SK-N-SH (cell line): ENCODE data around the gene KCNH8.

Experiments used
- CHD2 ChIP-seq: fragments of 150-350 bp; IDR thresholded peaks from 2 replicates; pipeline ENCODE4 v1.6.1; 2018; ENCODE audit warnings: low read length; ENCODE audit not compliant: partially characterized antibody
- CTCF ChIP-seq: fragments of 200-600 bp; sonication (generic); IDR thresholded peaks from 2 replicates; pipeline ENCODE4 v1.6.1; 2017; ENCODE audit warnings: antibody characterized with exemption, mild to moderate bottlenecking, moderate library complexity
- EZH2phosphoT487 ChIP-seq: fragments of 200-600 bp; sonication (generic); IDR thresholded peaks from 2 replicates; pipeline ENCODE4 v1.6.1; 2017; ENCODE audit warnings: low read depth, mixed run types, mild to moderate bottlenecking, antibody characterized with exemption, moderate library complexity, borderline replicate concordance
- GABPA ChIP-seq: IDR thresholded peaks from 2 replicates; pipeline ENCODE4 v1.4.0; 2012; ENCODE audit warnings: low read depth, mild to moderate bottlenecking
- JUND ChIP-seq: IDR thresholded peaks from 2 replicates; pipeline ENCODE4 v1.4.0; 2012
- POLR2AphosphoS5 ChIP-seq: IDR thresholded peaks from 2 replicates; pipeline ENCODE4 v1.6.1; 2012; ENCODE audit warnings: low read depth, low read length
- RXRA ChIP-seq: IDR thresholded peaks from 2 replicates; pipeline ENCODE4 v1.4.0; 2012; ENCODE audit warnings: low read depth, mild to moderate bottlenecking, borderline replicate concordance
- TF ChIP-seq, protein P1 (sequence below): IDR thresholded peaks from 2 replicates; pipeline ENCODE4 v1.6.1; 2012; ENCODE audit warnings: mild to moderate bottlenecking, low read depth, low read length, moderate library complexity
- TF ChIP-seq, protein P2 (sequence below): IDR thresholded peaks from 2 replicates; pipeline ENCODE4 v1.4.0; 2012; ENCODE audit warnings: low read depth, borderline replicate concordance

DNA sequence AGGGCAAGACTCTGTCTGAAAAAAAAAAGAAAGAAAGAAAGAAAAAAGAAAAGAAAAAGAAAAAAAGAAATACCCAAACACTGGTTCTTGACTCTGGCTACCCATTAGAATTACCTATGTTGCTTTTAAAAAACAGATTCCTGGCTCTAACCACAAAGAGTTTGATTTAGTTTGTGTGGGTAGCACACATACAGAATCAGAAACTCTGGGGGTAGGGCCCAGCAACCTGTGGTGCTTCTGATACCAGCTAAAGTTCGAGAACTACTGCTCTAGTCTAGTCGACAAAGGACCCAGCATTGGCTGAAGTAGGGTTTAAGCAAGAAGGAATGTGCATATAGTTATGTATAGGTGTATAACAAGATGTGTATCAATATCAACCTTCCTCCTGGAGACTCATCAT lies 393.0 kb downstream of the KCNH8 start:
- no peak for TF ChIP-seq CTCF
- no peak for TF ChIP-seq JUND
- TF ChIP-seq, protein P1, sequence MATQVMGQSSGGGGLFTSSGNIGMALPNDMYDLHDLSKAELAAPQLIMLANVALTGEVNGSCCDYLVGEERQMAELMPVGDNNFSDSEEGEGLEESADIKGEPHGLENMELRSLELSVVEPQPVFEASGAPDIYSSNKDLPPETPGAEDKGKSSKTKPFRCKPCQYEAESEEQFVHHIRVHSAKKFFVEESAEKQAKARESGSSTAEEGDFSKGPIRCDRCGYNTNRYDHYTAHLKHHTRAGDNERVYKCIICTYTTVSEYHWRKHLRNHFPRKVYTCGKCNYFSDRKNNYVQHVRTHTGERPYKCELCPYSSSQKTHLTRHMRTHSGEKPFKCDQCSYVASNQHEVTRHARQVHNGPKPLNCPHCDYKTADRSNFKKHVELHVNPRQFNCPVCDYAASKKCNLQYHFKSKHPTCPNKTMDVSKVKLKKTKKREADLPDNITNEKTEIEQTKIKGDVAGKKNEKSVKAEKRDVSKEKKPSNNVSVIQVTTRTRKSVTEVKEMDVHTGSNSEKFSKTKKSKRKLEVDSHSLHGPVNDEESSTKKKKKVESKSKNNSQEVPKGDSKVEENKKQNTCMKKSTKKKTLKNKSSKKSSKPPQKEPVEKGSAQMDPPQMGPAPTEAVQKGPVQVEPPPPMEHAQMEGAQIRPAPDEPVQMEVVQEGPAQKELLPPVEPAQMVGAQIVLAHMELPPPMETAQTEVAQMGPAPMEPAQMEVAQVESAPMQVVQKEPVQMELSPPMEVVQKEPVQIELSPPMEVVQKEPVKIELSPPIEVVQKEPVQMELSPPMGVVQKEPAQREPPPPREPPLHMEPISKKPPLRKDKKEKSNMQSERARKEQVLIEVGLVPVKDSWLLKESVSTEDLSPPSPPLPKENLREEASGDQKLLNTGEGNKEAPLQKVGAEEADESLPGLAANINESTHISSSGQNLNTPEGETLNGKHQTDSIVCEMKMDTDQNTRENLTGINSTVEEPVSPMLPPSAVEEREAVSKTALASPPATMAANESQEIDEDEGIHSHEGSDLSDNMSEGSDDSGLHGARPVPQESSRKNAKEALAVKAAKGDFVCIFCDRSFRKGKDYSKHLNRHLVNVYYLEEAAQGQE, result no peak
- no peak for TF ChIP-seq CHD2
- no peak for TF ChIP-seq RXRA
- no peak for TF ChIP-seq GABPA
- TF ChIP-seq POLR2AphosphoS5, result no peak
- TF ChIP-seq EZH2phosphoT487, result no peak
- TF ChIP-seq, protein P2, sequence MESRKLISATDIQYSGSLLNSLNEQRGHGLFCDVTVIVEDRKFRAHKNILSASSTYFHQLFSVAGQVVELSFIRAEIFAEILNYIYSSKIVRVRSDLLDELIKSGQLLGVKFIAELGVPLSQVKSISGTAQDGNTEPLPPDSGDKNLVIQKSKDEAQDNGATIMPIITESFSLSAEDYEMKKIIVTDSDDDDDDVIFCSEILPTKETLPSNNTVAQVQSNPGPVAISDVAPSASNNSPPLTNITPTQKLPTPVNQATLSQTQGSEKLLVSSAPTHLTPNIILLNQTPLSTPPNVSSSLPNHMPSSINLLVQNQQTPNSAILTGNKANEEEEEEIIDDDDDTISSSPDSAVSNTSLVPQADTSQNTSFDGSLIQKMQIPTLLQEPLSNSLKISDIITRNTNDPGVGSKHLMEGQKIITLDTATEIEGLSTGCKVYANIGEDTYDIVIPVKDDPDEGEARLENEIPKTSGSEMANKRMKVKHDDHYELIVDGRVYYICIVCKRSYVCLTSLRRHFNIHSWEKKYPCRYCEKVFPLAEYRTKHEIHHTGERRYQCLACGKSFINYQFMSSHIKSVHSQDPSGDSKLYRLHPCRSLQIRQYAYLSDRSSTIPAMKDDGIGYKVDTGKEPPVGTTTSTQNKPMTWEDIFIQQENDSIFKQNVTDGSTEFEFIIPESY, result no peak
